DOHH2 (cell line): ENCODE data around the gene EIF1AD.
"Not testable (repeated sequence)": the region's sequence is repeated elsewhere in the genome, so short reads cannot be mapped to it uniquely, and the experiment has no call there.

Experiments
- H3F3A ChIP-seq: fragments of 200-600 bp; sonication (generic), shearing (Covaris generic); 2 replicates; pipeline ENCODE4 v1.6.0; 2016; ENCODE audit warnings: antibody characterized with exemption, mild to moderate bottlenecking; ENCODE audit not compliant: control insufficient read depth, insufficient read depth
- H3K27ac ChIP-seq: fragments of 200-600 bp; sonication (generic); 2 replicates; pipeline ENCODE4 v1.5.1; 2014; ENCODE audit warnings: low read depth, mild to moderate bottlenecking, low read length, moderate library complexity
- H3K27me3 ChIP-seq: fragments of 200-600 bp; sonication (generic); 2 replicates; pipeline ENCODE4 v1.6.1; 2014; ENCODE audit warnings: mild to moderate bottlenecking, low read length, mixed read lengths; ENCODE audit not compliant: control insufficient read depth
- H3K36me3 ChIP-seq: fragments of 200-600 bp; sonication (generic); 2 replicates; pipeline ENCODE4 v1.6.1; 2014; ENCODE audit warnings: mild to moderate bottlenecking, low read length, moderate library complexity, mixed read lengths; ENCODE audit not compliant: control insufficient read depth
- H3K4me1 ChIP-seq: fragments of 200-600 bp; sonication (generic); 2 replicates; pipeline ENCODE4 v1.6.1; 2014; ENCODE audit warnings: mild to moderate bottlenecking, low read length, mixed read lengths; ENCODE audit not compliant: control insufficient read depth
- H3K4me2 ChIP-seq: fragments of 200-600 bp; sonication (generic); 2 replicates; pipeline ENCODE4 v1.6.0; 2014; ENCODE audit warnings: mild to moderate bottlenecking, low read length, moderate library complexity
- H3K4me3 ChIP-seq: fragments of 200-600 bp; sonication (generic); 2 replicates; pipeline ENCODE4 v1.5.1; 2014; ENCODE audit warnings: mild to moderate bottlenecking, low read length, mixed read lengths
- H3K79me2 ChIP-seq: fragments of 200-600 bp; sonication (generic); 2 replicates; pipeline ENCODE4 v1.6.1; 2014; ENCODE audit warnings: mild to moderate bottlenecking, low read length, mixed read lengths; ENCODE audit not compliant: control insufficient read depth
- H3K9me2 ChIP-seq: fragments of 200-600 bp; sonication (generic); replicated peaks from 2 replicates; pipeline ENCODE4 v1.6.1; 2014; ENCODE audit warnings: mild to moderate bottlenecking, low read length, mixed read lengths; ENCODE audit not compliant: control insufficient read depth
- H3K9me3 ChIP-seq: fragments of 200-600 bp; sonication (generic); 2 replicates; pipeline ENCODE4 v1.6.1; 2014; ENCODE audit warnings: antibody characterized with exemption, low read length, mixed read lengths; ENCODE audit not compliant: control insufficient read depth, insufficient read depth
- H4K20me1 ChIP-seq: fragments of 200-600 bp; sonication (generic); 2 replicates; pipeline ENCODE4 v1.6.0; 2014; ENCODE audit warnings: low read depth, mild to moderate bottlenecking, antibody characterized with exemption, low read length, moderate library complexity; ENCODE audit not compliant: control insufficient read depth, insufficient read depth
- CTCF ChIP-seq: fragments of 200-600 bp; sonication (generic); IDR thresholded peaks from one replicate; pipeline ENCODE4 v1.5.1; 2014; ENCODE audit warnings: antibody characterized with exemption, mild to moderate bottlenecking, low read depth, low read length; ENCODE audit not compliant: poor library complexity, severe bottlenecking
- EZH2phosphoT487 ChIP-seq: fragments of 200-600 bp; sonication (generic); IDR thresholded peaks from 2 replicates; pipeline ENCODE4 v1.6.1; 2017; ENCODE audit warnings: borderline replicate concordance, mild to moderate bottlenecking, antibody characterized with exemption, low read length, moderate library complexity, mixed read lengths

The EIF1AD gene

DNA sequence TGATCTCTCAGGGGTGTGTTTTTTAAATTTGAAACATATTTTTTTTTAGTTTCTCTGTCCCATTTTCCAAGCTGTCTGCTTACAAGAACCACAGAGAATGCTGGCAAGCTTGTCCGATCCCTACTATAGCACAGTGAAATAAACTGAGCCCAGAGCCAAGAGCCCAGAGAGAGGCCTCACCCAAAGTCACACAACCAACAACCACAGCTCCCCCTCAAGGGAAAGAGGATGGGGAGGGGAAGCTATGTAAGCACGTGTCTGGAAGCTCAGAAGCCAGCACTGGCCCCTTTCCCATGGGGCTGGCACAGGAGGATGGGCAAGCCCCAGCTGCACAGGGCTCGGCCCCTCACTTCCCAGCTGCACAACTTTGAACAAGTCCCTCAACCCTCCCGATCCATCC lies 43.7 kb downstream of the EIF1AD start:
- Histone ChIP-seq H3K9me3 (no peaks in the 10 kb centered on the region), H3K4me3 (no peak overlapping the region), H3K27me3 (no peaks in the 10 kb centered on the region), H3K79me2 (peaks cover 21% of the 10 kb centered on the region), H3K4me1 (peaks cover 27% of the 10 kb centered on the region), H3K27ac (no peak overlapping the region), H3K9me2 (no peaks in the 10 kb centered on the region), H3K4me2 (no peak overlapping the region), H4K20me1 (peaks cover 12% of the 10 kb centered on the region; the same call in 1 of the 2 replicates), H3K36me3 (peaks cover 7% of the 10 kb centered on the region), H3F3A (no peaks in the 10 kb centered on the region)
- TF ChIP-seq CTCF = no peak
- TF ChIP-seq EZH2phosphoT487 = no peak

- no peaks in the 10 kb centered on the region for H4K20me1 ChIP-seq
- no peak overlapping the region for H3K4me2 ChIP-seq
- no peaks in the 10 kb centered on the region for H3K79me2 ChIP-seq
- no peaks in the 10 kb centered on the region for H3K9me2 ChIP-seq
- no peak overlapping the region for H3K27ac ChIP-seq
- no peak overlapping the region for H3K4me3 ChIP-seq
- H3K36me3 ChIP-seq = no peaks in the 10 kb centered on the region
- no peaks in the 10 kb centered on the region for H3K9me3 ChIP-seq
- no peaks in the 10 kb centered on the region for H3K27me3 ChIP-seq
- no peaks in the 10 kb centered on the region for H3F3A ChIP-seq
- TF ChIP-seq CTCF = no peak
- TF ChIP-seq EZH2phosphoT487 = no peak
- peaks cover 13% of the 10 kb centered on the region for H3K4me1 ChIP-seq
Observed at GRCh38 chr11:65954771-65955170, 47.2 kb downstream of the EIF1AD start.

DNA sequence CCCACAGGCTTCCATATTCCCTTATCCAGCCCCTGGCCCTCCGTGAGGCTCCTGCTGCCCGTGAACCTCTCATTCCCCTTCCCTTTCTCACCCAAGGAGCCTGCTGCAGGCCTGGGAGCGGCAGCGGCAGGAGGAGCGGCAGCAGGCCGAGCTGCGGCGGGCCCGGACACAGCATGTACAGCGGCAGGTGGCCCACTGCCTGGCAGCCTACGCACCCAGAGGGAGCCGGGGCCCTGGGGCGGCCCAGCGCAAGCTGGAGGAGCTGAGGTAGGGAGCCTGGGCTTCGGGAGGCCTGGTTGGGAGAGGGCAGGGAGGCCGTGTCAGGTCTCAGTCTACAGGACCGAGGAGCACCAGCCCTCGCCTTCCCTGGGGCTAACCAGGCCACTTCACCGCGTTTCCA lies 48.5 kb downstream of the EIF1AD start:
- no peak for TF ChIP-seq CTCF
- TF ChIP-seq EZH2phosphoT487 = no peak
- no peaks in the 10 kb centered on the region for H3K36me3 ChIP-seq
- no peaks in the 10 kb centered on the region for H3K9me3 ChIP-seq

GRCh38 chr11:65952052-65952521 lies 49.9 kb downstream of the EIF1AD start:
- TF ChIP-seq EZH2phosphoT487 (no peak), CTCF (no peak)
- Histone ChIP-seq H3K36me3 (no peaks in the 10 kb centered on the region), H3K4me2 (no peak overlapping the region), H3K9me2 (no peaks in the 10 kb centered on the region), H3K27me3 (no peaks in the 10 kb centered on the region), H3K9me3 (no peaks in the 10 kb centered on the region), H3K79me2 (no peaks in the 10 kb centered on the region), H3K4me1 (peaks cover 8% of the 10 kb centered on the region), H3K27ac (no peak overlapping the region), H3F3A (no peaks in the 10 kb centered on the region), H4K20me1 (no peaks in the 10 kb centered on the region), H3K4me3 (no peak overlapping the region)

More for the DNA sequence above, 48.5 kb downstream of the EIF1AD start:
- Histone ChIP-seq H3K9me2 (no peaks in the 10 kb centered on the region), H3K4me1 (peaks cover 13% of the 10 kb centered on the region), H3K27me3 (no peaks in the 10 kb centered on the region), H3K27ac (no peak overlapping the region), H4K20me1 (no peaks in the 10 kb centered on the region), H3K79me2 (no peaks in the 10 kb centered on the region), H3F3A (no peaks in the 10 kb centered on the region), H3K4me2 (no peak overlapping the region), H3K4me3 (no peak overlapping the region)

DNA sequence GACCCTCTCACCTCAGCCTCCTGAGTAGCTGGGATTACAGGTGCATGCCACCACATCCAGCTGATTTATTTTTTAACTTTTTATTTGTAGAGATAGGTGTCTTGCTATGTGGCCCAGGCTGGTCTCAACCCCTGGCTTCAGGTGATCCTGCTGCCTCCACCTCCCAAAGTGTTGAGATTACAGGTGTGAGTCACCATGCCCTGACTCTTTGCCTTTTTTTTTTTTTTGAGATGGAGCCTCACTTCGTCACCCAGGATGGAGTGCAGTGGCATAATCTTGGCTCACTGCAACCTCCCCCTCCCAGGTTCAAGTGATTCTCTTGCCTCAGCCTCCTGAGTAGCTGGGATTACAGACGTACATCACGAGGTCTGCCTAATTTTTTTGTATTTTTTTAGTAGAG lies 50.3 kb downstream of the EIF1AD start:
- H3K4me1 ChIP-seq, H3K4me3 ChIP-seq, H3K9me3 ChIP-seq, H3K27ac ChIP-seq, H3F3A ChIP-seq, H3K4me2 ChIP-seq, H4K20me1 ChIP-seq, H3K36me3 ChIP-seq, H3K79me2 ChIP-seq, H3K9me2 ChIP-seq, H3K27me3 ChIP-seq: not testable (repeated sequence)
